ENCODE results near the gene STARD13. TPM values are rescaled to one million over a fixed set of nuclear protein-coding genes. Genes with fewer than 3 reads are reported as not detected.

The STARD13 gene
- total RNA-seq, 1 experiment from 2014 or later = 4.1 TPM

DNA sequence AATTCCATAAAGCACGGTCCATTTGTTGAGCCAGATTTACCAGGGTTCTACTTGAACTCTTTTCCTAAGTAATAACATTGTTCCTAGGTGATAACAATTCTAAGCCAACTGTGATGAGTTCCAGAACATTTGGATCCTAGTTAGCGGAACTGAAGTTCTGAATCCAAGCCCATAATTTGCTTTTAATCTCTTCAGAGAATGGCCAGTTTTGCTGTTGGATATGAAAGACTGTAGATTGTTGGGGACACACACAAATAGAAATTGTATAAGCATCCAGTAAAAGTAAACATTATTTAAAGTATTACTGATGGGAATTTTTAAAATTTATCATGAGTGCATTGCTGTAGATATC, 27.3 kb upstream of the STARD13 start:
- no peaks in the 10 kb centered on the region for H3K9me2 ChIP-seq (ENCODE audit: insufficient read depth)
- no peak overlapping the region for H3K9ac ChIP-seq (ENCODE audit: low read length)
- H3K36me3 ChIP-seq (ENCODE audit: control insufficient read depth in 1 of 2, insufficient read depth in 2 of 2, low read length in 2 of 2) = no peaks in the 10 kb centered on the region
- DNase-seq (ENCODE audit: low read depth, low spot score) (no peak), ATAC-seq (no peak)
- intact Hi-C loops (cut with micrococcal nuclease) = no loop called here
- CTCF ChIA-PET = no interaction called here
- no peaks in the 10 kb centered on the region for H3K79me2 ChIP-seq (ENCODE audit: insufficient read depth, low read length)
- TF ChIP-seq EZH2phosphoT487 (IDR thresholded peaks at IDR 0.05; ENCODE audit: borderline replicate concordance) (no peak), SP1 (IDR thresholded peaks at IDR 0.05; ENCODE audit: low read depth) (no peak), SIN3A (IDR thresholded peaks at IDR 0.05; ENCODE audit: low read depth) (no peak), EZH2 (IDR thresholded peaks at IDR 0.05) (no peak), CEBPB (IDR thresholded peaks at IDR 0.05; ENCODE audit: low read depth) (no peak), ZFX (IDR thresholded peaks at IDR 0.05) (no peak), EGR1 (IDR thresholded peaks at IDR 0.05; ENCODE audit: low read depth) (no peak), SRF (IDR thresholded peaks at IDR 0.05; ENCODE audit: low read depth) (no peak), POLR2A (IDR thresholded peaks at IDR 0.05; ENCODE audit: borderline replicate concordance, extremely low read depth, insufficient read depth, insufficient read length) (no peak), TCF7L2 (IDR thresholded peaks at IDR 0.05; ENCODE audit: borderline replicate concordance, extremely low read depth, insufficient read depth, insufficient read length) (no peak), RAD21 (IDR thresholded peaks at IDR 0.05; ENCODE audit: low read depth) (no peak), ZNF274 (IDR thresholded peaks at IDR 0.05; ENCODE audit: low read depth, low read length) (no peak), ELF1 (IDR thresholded peaks at IDR 0.05; ENCODE audit: borderline replicate concordance, low read depth) (no peak)
- TF ChIP-seq, protein P1, sequence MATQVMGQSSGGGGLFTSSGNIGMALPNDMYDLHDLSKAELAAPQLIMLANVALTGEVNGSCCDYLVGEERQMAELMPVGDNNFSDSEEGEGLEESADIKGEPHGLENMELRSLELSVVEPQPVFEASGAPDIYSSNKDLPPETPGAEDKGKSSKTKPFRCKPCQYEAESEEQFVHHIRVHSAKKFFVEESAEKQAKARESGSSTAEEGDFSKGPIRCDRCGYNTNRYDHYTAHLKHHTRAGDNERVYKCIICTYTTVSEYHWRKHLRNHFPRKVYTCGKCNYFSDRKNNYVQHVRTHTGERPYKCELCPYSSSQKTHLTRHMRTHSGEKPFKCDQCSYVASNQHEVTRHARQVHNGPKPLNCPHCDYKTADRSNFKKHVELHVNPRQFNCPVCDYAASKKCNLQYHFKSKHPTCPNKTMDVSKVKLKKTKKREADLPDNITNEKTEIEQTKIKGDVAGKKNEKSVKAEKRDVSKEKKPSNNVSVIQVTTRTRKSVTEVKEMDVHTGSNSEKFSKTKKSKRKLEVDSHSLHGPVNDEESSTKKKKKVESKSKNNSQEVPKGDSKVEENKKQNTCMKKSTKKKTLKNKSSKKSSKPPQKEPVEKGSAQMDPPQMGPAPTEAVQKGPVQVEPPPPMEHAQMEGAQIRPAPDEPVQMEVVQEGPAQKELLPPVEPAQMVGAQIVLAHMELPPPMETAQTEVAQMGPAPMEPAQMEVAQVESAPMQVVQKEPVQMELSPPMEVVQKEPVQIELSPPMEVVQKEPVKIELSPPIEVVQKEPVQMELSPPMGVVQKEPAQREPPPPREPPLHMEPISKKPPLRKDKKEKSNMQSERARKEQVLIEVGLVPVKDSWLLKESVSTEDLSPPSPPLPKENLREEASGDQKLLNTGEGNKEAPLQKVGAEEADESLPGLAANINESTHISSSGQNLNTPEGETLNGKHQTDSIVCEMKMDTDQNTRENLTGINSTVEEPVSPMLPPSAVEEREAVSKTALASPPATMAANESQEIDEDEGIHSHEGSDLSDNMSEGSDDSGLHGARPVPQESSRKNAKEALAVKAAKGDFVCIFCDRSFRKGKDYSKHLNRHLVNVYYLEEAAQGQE (IDR thresholded peaks at IDR 0.05; ENCODE audit: low read depth) = no peak
- TF ChIP-seq, protein P2, sequence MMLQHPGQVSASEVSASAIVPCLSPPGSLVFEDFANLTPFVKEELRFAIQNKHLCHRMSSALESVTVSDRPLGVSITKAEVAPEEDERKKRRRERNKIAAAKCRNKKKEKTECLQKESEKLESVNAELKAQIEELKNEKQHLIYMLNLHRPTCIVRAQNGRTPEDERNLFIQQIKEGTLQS (IDR thresholded peaks at IDR 0.05) = no peak
- TF ChIP-seq, protein P3, sequence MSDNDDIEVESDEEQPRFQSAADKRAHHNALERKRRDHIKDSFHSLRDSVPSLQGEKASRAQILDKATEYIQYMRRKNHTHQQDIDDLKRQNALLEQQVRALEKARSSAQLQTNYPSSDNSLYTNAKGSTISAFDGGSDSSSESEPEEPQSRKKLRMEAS (IDR thresholded peaks at IDR 0.05) = no peak
- TF ChIP-seq, protein P4, sequence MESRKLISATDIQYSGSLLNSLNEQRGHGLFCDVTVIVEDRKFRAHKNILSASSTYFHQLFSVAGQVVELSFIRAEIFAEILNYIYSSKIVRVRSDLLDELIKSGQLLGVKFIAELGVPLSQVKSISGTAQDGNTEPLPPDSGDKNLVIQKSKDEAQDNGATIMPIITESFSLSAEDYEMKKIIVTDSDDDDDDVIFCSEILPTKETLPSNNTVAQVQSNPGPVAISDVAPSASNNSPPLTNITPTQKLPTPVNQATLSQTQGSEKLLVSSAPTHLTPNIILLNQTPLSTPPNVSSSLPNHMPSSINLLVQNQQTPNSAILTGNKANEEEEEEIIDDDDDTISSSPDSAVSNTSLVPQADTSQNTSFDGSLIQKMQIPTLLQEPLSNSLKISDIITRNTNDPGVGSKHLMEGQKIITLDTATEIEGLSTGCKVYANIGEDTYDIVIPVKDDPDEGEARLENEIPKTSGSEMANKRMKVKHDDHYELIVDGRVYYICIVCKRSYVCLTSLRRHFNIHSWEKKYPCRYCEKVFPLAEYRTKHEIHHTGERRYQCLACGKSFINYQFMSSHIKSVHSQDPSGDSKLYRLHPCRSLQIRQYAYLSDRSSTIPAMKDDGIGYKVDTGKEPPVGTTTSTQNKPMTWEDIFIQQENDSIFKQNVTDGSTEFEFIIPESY (IDR thresholded peaks at IDR 0.05; ENCODE audit: extremely low read depth, insufficient replicate concordance, low read length) = no peak
- no peaks in the 10 kb centered on the region for H3K9me3 ChIP-seq (ENCODE audit: control insufficient read depth in 1 of 2, insufficient read depth in 1 of 2, low read depth in 1 of 2, low read length in 2 of 2)
- no peak overlapping the region for H3K4me3 ChIP-seq (replicated peaks in 1 of 2; ENCODE audit: low read depth in 1 of 2, low read length in 2 of 2)
- no peak overlapping the region for H2AFZ ChIP-seq (ENCODE audit: low read depth, low read length, poor library complexity, severe bottlenecking)
- H3K4me1 ChIP-seq (ENCODE audit: control insufficient read depth in 1 of 2, insufficient read depth in 2 of 2, low read length in 2 of 2) = no peaks in the 10 kb centered on the region
- H3K27me3 ChIP-seq (ENCODE audit: insufficient read depth, low read length) = no peaks in the 10 kb centered on the region
- no peak overlapping the region for H3K4me2 ChIP-seq (ENCODE audit: low read length)
- POLR2A ChIA-PET = no interaction called here
- no TSS peak for BruUV-seq (replicated peaks)
- no peak overlapping the region for H3K27ac ChIP-seq (ENCODE audit: low read depth, low read length)
- no peaks in the 10 kb centered on the region for H4K20me1 ChIP-seq (ENCODE audit: insufficient read depth)
- RAD21 ChIA-PET (ENCODE audit: low non-redundant PET in 1 of 2, low total read pairs in 2 of 2, uncharacterized antibody in 2 of 2, unreplicated experiment in 2 of 2) = no interaction called here
